C4-2B (cell line): ENCODE results near the gene CAMKK1.
A peak's percentile ranks its signal among the peaks of the same experiment; 100 is the strongest.

Source experiments
- H3K27ac ChIP-seq: fragments of 450-650 bp; 2 replicates; pipeline ENCODE4 v1.5.1; 2017
- CTCF ChIP-seq: fragments of 450-650 bp; conservative IDR thresholded peaks from 2 replicates; pipeline ENCODE4 v1.5.1; 2017; ENCODE audit warnings: mild to moderate bottlenecking
- ZFX ChIP-seq: fragments of 450-650 bp; IDR thresholded peaks from 2 replicates; pipeline ENCODE4 v1.6.1; 2017

Gene CAMKK1

GRCh38 chr17:3888343-3889171 lies 4.3 kb downstream of the CAMKK1 start:
- peak overlapping the region; percentile 90 for H3K27ac ChIP-seq

GRCh38 chr17:3887804-3888203 lies 5.0 kb downstream of the CAMKK1 start:
- TF ChIP-seq ZFX (no peak), CTCF (no peak)
- H3K27ac ChIP-seq = peak overlapping the region; percentile 90

More at GRCh38 chr17:3888343-3889171, 4.3 kb downstream of the CAMKK1 start:
- no peak for TF ChIP-seq CTCF
- peak; percentile 73; the same call in 1 of the 2 replicates for TF ChIP-seq ZFX

- H3K27ac ChIP-seq = peak overlapping the region; percentile 90
- TF ChIP-seq CTCF (no peak), ZFX (no peak)
Measured at GRCh38 chr17:3887394-3887793, 5.5 kb downstream of the CAMKK1 start.

- TF ChIP-seq ZFX = no peak
- TF ChIP-seq CTCF = no peak
- H3K27ac ChIP-seq = peak overlapping the region; percentile 90
Measured at GRCh38 chr17:3886776-3887175, 6.1 kb downstream of the CAMKK1 start.

GRCh38 chr17:3885970-3886369 lies 6.9 kb downstream of the CAMKK1 start:
- H3K27ac ChIP-seq = peak overlapping the region; percentile 90; the same call in 1 of the 2 replicates
- TF ChIP-seq ZFX = no peak
- TF ChIP-seq CTCF = no peak

GRCh38 chr17:3885271-3885670 lies 7.6 kb downstream of the CAMKK1 start:
- H3K27ac ChIP-seq = no peak overlapping the region; the same call in 1 of the 2 replicates
- TF ChIP-seq CTCF (no peak), ZFX (no peak)

- no peak overlapping the region for H3K27ac ChIP-seq
- TF ChIP-seq ZFX (no peak), CTCF (no peak)
Measured at GRCh38 chr17:3884188-3884587, 8.7 kb downstream of the CAMKK1 start.
